HCT116 (cell line): ENCODE measurements around the gene IFNLR1. TPM values are rescaled to one million over a fixed set of nuclear protein-coding genes. Genes with fewer than 3 reads are reported as not detected.
A peak's percentile ranks its signal among the peaks of the same experiment; 100 is the strongest.

Experiments
- ATAC-seq: fragments of 200-7000 bp; cut with Tn5 transposase; 2 replicates; pipeline ENCODE4 v1.9.1; 2020; ENCODE audit warnings: mild to moderate bottlenecking, moderate library complexity
- BruUV-seq: library from RNA; stranded (reverse); fragments of 400-500 nt; replicated peaks from 2 replicates; lab custom pipeline; 2021; lab: Mats Ljungman, UMichigan
- CTCF ChIA-PET: fragments of 300-600 bp; sonication (Branson Sonifier 250); formaldehyde crosslinking; loops from one replicate; lab custom pipeline; 2021; ENCODE audit warnings: antibody characterized with exemption; lab: Charles Lee
- POLR2A ChIA-PET: fragments of 300-600, 350-600 bp; sonication (Branson Sonifier 250); formaldehyde crosslinking; loops from one replicate; lab custom pipeline; 2021; ENCODE audit warnings: antibody characterized with exemption; lab: Charles Lee
- RAD21 ChIA-PET, 2 experiments: fragments of 300-600 bp; sonication (Branson Sonifier 250); formaldehyde crosslinking; loops; one replicate each; lab custom pipeline; 2023; ENCODE audit warnings: low total read pairs in 2 of 2; ENCODE audit not compliant: uncharacterized antibody in 2 of 2, unreplicated experiment in 2 of 2, low non-redundant PET in 1 of 2; lab: Charles Lee
- DNase-seq: peaks from one replicate; pipeline ENCODE4 v3.0.0-alpha.2; 2010; ENCODE audit warnings: low read depth, low spot score
- H2AFZ ChIP-seq: fragments of 200-600 bp; shearing (Covaris generic), sonication (generic); 2 replicates; pipeline ENCODE4 v1.6.1; 2017; ENCODE audit warnings: low read depth, mixed run types, mixed read lengths, antibody characterized with exemption, low read length; ENCODE audit not compliant: poor library complexity, severe bottlenecking
- H3K27ac ChIP-seq: 2 replicates; pipeline ENCODE4 v1.5.1; 2012; ENCODE audit warnings: low read depth, low read length
- H3K27me3 ChIP-seq: fragments of 200-600 bp; sonication (generic); 2 replicates; pipeline ENCODE4 v1.6.1; 2016; ENCODE audit warnings: mixed run types, low read length, mixed read lengths; ENCODE audit not compliant: insufficient read depth
- H3K36me3 ChIP-seq, 2 experiments: fragments of 200-500 bp in 1 of 2; fragments of 200-600 bp in 1 of 2; sonication (Bioruptor generic) in 1 of 2; sonication (generic) in 1 of 2; 2 replicates each; pipeline versions ENCODE4 v1.5.1 to v1.6.1; 2014 to 2016; ENCODE audit warnings: low read length in 2 of 2, inconsistent platforms in 1 of 2, mixed read lengths in 1 of 2, mixed run types in 1 of 2; ENCODE audit not compliant: insufficient read depth in 2 of 2, control insufficient read depth in 1 of 2
- H3K4me1 ChIP-seq, 2 experiments: fragments of 200-600 bp in 1 of 2; sonication (generic) in 1 of 2; 2 replicates each; pipeline versions ENCODE4 v1.5.1 to v1.6.1; 2012 to 2017; ENCODE audit warnings: low read length in 2 of 2, inconsistent platforms in 1 of 2, mild to moderate bottlenecking in 1 of 2, mixed read lengths in 1 of 2, mixed run types in 1 of 2, moderate library complexity in 1 of 2; ENCODE audit not compliant: insufficient read depth in 2 of 2, control insufficient read depth in 1 of 2
- H3K4me2 ChIP-seq: fragments of 200-600 bp; sonication (generic); 2 replicates; pipeline ENCODE4 v1.6.1; 2017; ENCODE audit warnings: mixed run types, low read length, mixed read lengths
- H3K4me3 ChIP-seq, 2 experiments: fragments of 200-600 bp in 1 of 2; sonication (generic) in 1 of 2; replicated peaks in 1 of 2; 2 replicates each; pipeline ENCODE4 v1.5.1; 2011 to 2016; ENCODE audit warnings: low read length in 2 of 2, control low read depth in 1 of 2, low read depth in 1 of 2, mild to moderate bottlenecking in 1 of 2, mixed read lengths in 1 of 2, mixed run types in 1 of 2
- H3K79me2 ChIP-seq: fragments of 200-600 bp; sonication (generic); 2 replicates; pipeline ENCODE4 v1.6.1; 2017; ENCODE audit warnings: mild to moderate bottlenecking, mixed run types, low read length, moderate library complexity, mixed read lengths; ENCODE audit not compliant: insufficient read depth
- H3K9ac ChIP-seq: fragments of 200-600 bp; sonication (generic); 2 replicates; pipeline ENCODE4 v1.6.1; 2016; ENCODE audit warnings: low read length, mixed read lengths
- H3K9me2 ChIP-seq: fragments of 200-600 bp; sonication (generic), shearing (Covaris generic); 2 replicates; pipeline ENCODE4 v1.6.1; 2017; ENCODE audit warnings: mixed run types, mild to moderate bottlenecking, moderate library complexity; ENCODE audit not compliant: insufficient read depth
- H3K9me3 ChIP-seq, 2 experiments: fragments of 200-500 bp in 1 of 2; fragments of 200-600 bp in 1 of 2; sonication (Bioruptor generic) in 1 of 2; sonication (generic) in 1 of 2; 2 replicates each; pipeline ENCODE4 v1.6.1; 2014 to 2017; ENCODE audit warnings: low read length in 2 of 2, mixed read lengths in 2 of 2, inconsistent platforms in 1 of 2, low read depth in 1 of 2, mild to moderate bottlenecking in 1 of 2, mixed run types in 1 of 2, moderate library complexity in 1 of 2; ENCODE audit not compliant: control insufficient read depth in 1 of 2, insufficient read depth in 1 of 2
- H4K20me1 ChIP-seq: fragments of 200-600 bp; sonication (generic), shearing (Covaris generic); 2 replicates; pipeline ENCODE4 v1.6.1; 2017; ENCODE audit warnings: mixed run types, mild to moderate bottlenecking, moderate library complexity; ENCODE audit not compliant: insufficient read depth
- ATF3 ChIP-seq: IDR thresholded peaks from 2 replicates; pipeline ENCODE4 v1.6.1; 2012
- CTCF ChIP-seq, 3 experiments: fragments of 200-600 bp in 1 of 3; sonication (generic) in 1 of 3; IDR thresholded peaks in 2 of 3; conservative IDR thresholded peaks in 1 of 3; 2 replicates each; pipeline ENCODE4 v1.5.1; 2012 to 2017; ENCODE audit warnings: low read depth in 2 of 3, low read length in 2 of 3, antibody characterized with exemption in 1 of 3, borderline replicate concordance in 1 of 3, control low read depth in 1 of 3, mild to moderate bottlenecking in 1 of 3, mixed read lengths in 1 of 3, mixed run types in 1 of 3, moderate library complexity in 1 of 3; ENCODE audit not compliant: insufficient read depth in 1 of 3
- EGR1 ChIP-seq: IDR thresholded peaks from 2 replicates; pipeline ENCODE4 v1.6.1; 2012; ENCODE audit warnings: low read depth
- ELF1 ChIP-seq: IDR thresholded peaks from 2 replicates; pipeline ENCODE4 v1.6.1; 2012; ENCODE audit warnings: low read depth, borderline replicate concordance
- EZH2phosphoT487 ChIP-seq: fragments of 200-600 bp; IDR thresholded peaks from 2 replicates; pipeline ENCODE4 v1.6.1; 2018; ENCODE audit warnings: antibody characterized with exemption, borderline replicate concordance
- FOSL1 ChIP-seq: IDR thresholded peaks from 2 replicates; pipeline ENCODE4 v1.6.1; 2012; ENCODE audit warnings: low read depth
- JUND ChIP-seq: IDR thresholded peaks from 2 replicates; pipeline ENCODE4 v1.6.1; 2012
- POLR2A ChIP-seq: IDR thresholded peaks from 2 replicates; pipeline ENCODE4 v1.7.0; 2011; ENCODE audit warnings: borderline replicate concordance; ENCODE audit not compliant: insufficient read depth, insufficient read length; ENCODE audit errors: extremely low read depth
- RAD21 ChIP-seq: IDR thresholded peaks from 2 replicates; pipeline ENCODE4 v1.6.1; 2012; ENCODE audit warnings: low read depth, mild to moderate bottlenecking
- SRF ChIP-seq: IDR thresholded peaks from 2 replicates; pipeline ENCODE4 v1.6.1; 2012; ENCODE audit warnings: low read depth
- TCF7L2 ChIP-seq: IDR thresholded peaks from 2 replicates; pipeline ENCODE4 v1.7.0; 2011; ENCODE audit warnings: borderline replicate concordance, inconsistent platforms; ENCODE audit not compliant: insufficient read depth, insufficient read length; ENCODE audit errors: extremely low read depth
- ZNF274 ChIP-seq: fragments of 200-500 bp; sonication (Bioruptor generic); IDR thresholded peaks from 2 replicates; pipeline ENCODE4 v1.6.1; 2014; ENCODE audit warnings: mild to moderate bottlenecking, low read depth, low read length, inconsistent platforms
- intact Hi-C: fragments of 100-400 bp; cut with micrococcal nuclease; formaldehyde crosslinking; loops from 2 replicates; pipeline ENCODE4 v1.10.0; 2022
- total RNA-seq: library from RNA; stranded (reverse); gene quantifications from one replicate; pipeline ENCODE4 v1.2.1, GENCODE V29; 2021; ENCODE audit not compliant: unreplicated experiment

Gene IFNLR1
- total RNA-seq, 1 experiment from 2014 or later = 7.6 TPM

GRCh38 chr1:24117132-24117531 is 70.0 kb downstream of the IFNLR1 start:
- DNase-seq = no peak

GRCh38 chr1:24114753-24115152 is 72.3 kb downstream of the IFNLR1 start:
- no peak overlapping the region for H2AFZ ChIP-seq
- intact Hi-C loops = no loop called here
- ChIA-PET RAD21 (no interaction called here), POLR2A (no interaction called here), CTCF (no interaction called here)
- H4K20me1 ChIP-seq = no peaks in the 10 kb centered on the region
- H3K9ac ChIP-seq = no peak overlapping the region
- no peak for TF ChIP-seq JUND
- TF ChIP-seq CTCF (IDR thresholded peaks at IDR 0.05 in 2 of 3, conservative IDR thresholded peaks at IDR 0.05 in 1 of 3; ENCODE audit: borderline replicate concordance in 1 of 3, insufficient read depth in 1 of 3, low read depth in 2 of 3, low read length in 2 of 3) = no peak
- no peak for TF ChIP-seq TCF7L2
- no peak for TF ChIP-seq RAD21
- TF ChIP-seq ELF1 = no peak
- TF ChIP-seq EZH2phosphoT487 = no peak
- TF ChIP-seq FOSL1 = no peak
- no peaks in the 10 kb centered on the region for H3K79me2 ChIP-seq
- H3K36me3 ChIP-seq = no peaks in the 10 kb centered on the region
- H3K4me2 ChIP-seq = no peak overlapping the region
- no peaks in the 10 kb centered on the region for H3K9me2 ChIP-seq
- no peak for ATAC-seq
- no peak overlapping the region for H3K4me3 ChIP-seq
- BruUV-seq = no TSS peak
- H3K27me3 ChIP-seq = no peaks in the 10 kb centered on the region
- H3K4me1 ChIP-seq = peaks cover 5 to 28% of the 10 kb centered on the region in 2 experiments
- no peak overlapping the region for H3K27ac ChIP-seq
- DNase-seq = no peak
- no peaks in the 10 kb centered on the region for H3K9me3 ChIP-seq

More at GRCh38 chr1:24117132-24117531, 70.0 kb downstream of the IFNLR1 start:
- ChIA-PET RAD21 (no interaction called here), POLR2A (no interaction called here), CTCF (interaction anchor here (1.4 kb wide), 1 partner anchor 33 kb away, joined by 6 read pairs; no protein-coding TSS in a partner anchor)
- Histone ChIP-seq H3K4me1 (peaks cover 5 to 22% of the 10 kb centered on the region in 2 experiments), H4K20me1 (no peaks in the 10 kb centered on the region), H3K4me3 (no peak overlapping the region), H3K9me2 (no peaks in the 10 kb centered on the region), H3K27ac (no peak overlapping the region), H3K4me2 (peak overlapping the region; percentile 40; the same call in 1 of the 2 replicates), H3K9ac (no peak overlapping the region), H3K9me3 (no peaks in the 10 kb centered on the region), H3K36me3 (no peaks in the 10 kb centered on the region), H3K79me2 (no peaks in the 10 kb centered on the region), H3K27me3 (no peaks in the 10 kb centered on the region), H2AFZ (no peak overlapping the region)
- TF ChIP-seq SRF (no peak), EGR1 (no peak), ATF3 (no peak), POLR2A (no peak), JUND (no peak), ZNF274 (no peak)
- intact Hi-C loops = no loop called here
- BruUV-seq = no TSS peak
- ATAC-seq = no peak
